GM19035 (cell line): ENCODE data around the gene RGSL1.

Source experiments
- ATAC-seq: cut with Tn5 transposase; IDR thresholded peaks from one replicate; pipeline ENCODE4 v1.9.1; 2021; ENCODE audit not compliant: unreplicated experiment

Gene RGSL1

DNA sequence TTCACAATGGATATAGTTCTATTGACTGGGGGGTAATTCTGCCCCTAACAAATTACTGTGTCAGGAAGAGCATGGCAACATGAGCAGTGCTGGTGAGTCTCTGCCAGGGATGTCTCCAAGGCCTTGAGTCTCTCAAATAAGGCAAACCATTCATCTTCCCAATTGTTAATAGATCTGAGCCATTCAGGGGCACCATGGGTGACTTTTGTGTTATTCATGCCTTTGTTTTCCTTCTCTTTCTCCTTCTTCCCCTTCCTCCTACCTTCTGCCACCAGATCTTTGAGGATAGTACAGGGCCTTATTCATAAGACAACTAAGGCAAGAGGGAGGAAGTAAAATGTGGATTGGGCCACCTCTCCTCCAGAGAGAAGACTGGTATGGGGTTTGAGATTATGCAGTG, at the start of gene RGSL1:
TSS of gene RGSL1 (plus strand) at position 60 of the 400 bp plus-strand sequence. CDS start at position 80, 20 bp downstream.
- ATAC-seq, result no peak

DNA sequence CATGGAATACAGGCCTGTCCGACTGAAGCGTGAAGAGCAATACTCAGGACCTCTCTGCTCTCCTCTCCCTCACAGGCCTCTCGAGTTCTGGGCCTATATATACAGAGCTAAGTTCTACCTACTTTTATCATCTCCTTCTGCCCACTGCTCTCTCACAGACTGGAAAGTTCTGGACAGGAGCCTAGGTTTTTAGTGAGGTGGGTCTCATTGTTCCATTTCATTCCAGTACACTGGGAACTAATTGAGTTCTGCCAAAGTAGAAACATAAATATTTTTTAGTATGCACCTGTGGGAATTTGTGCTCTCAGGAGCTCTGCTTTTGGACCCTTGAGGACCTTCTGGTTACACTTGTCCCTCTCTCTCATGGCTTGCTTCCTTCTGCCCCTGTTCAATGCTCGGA, 49.4 kb upstream of the RGSL1 start, which contains the start of gene TEDDM1:
TSS of gene TEDDM1 (minus strand) at position 101 of the 400 bp plus-strand sequence. CDS start 182 bp downstream, outside the sequence.
- ATAC-seq, result no peak

DNA sequence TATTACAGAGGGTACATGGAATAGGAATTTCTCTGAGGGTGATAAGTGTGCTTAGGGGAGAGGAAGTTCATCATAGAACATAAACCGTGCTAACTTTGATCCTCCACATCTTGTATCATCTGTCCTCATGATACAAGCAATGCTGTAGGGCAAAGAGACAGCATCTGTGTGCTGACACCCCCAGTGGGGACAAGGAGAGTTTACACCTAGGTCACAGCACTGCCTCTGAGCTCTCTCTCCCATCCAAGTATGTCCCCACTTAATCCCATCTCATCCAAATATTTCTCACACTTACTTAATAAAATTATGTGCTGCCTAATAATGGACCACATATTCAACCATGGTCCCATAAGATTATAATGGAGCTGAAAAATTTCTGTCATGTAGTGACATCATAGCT, 45.2 kb upstream of the RGSL1 start:
- ATAC-seq, result no peak

DNA sequence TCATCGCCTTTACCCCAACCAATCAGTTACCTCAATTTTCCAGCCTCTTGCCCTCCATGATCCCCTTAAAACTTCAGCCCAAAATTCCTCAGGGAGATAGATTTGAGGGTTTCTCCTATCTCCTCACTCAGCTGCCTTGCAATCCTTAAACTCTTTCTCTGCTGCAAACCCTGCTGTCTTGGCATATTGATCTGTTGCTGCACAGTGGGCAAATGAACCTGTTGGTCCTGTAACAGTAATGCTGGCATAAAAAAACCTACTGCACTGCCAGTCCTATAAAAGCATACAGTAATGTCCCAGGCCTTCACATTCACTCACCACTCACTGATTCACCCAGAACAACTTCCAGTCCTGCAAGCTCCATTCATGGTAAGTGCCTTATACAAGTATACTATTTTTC, 44.4 kb upstream of the RGSL1 start:
- no peak for ATAC-seq

DNA sequence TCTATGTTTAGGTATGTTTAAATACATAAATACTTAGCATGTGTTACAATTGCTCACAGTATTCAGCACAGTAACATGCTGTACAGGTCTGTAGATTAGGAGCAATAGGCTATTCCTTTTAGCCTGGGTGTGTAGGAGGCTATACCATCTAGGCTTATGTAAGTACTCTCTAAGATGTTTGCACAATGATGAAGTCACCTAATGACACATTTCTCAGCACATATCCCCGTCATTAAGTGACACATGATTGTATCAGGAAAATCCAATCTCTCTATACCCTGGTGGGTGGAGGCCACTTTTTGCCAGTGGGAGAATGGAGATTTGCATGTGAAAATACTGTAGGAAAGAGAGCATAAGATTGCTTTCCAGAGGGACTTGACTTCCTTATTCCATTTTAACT, 43.9 kb upstream of the RGSL1 start:
- ATAC-seq, result no peak

DNA sequence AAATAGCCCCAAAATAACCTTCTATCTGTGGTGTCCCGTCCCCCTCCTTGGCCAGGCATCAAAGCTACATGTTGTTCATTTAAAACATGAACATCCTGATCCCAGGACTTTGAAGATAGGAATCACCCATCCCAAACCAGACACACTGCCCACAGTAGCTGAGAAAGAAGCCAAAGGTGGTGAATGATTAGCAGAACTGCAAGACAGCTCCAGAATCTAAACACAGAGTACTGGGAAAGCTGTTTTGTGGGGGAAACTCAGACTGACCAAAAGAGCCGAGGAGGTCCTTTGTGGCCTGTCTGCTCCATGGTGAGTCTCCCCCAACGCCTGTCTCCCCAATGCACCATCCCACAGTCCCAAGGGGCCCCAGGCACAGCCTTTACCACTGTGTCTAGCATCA, 42.2 kb upstream of the RGSL1 start:
- ATAC-seq, result no peak

DNA sequence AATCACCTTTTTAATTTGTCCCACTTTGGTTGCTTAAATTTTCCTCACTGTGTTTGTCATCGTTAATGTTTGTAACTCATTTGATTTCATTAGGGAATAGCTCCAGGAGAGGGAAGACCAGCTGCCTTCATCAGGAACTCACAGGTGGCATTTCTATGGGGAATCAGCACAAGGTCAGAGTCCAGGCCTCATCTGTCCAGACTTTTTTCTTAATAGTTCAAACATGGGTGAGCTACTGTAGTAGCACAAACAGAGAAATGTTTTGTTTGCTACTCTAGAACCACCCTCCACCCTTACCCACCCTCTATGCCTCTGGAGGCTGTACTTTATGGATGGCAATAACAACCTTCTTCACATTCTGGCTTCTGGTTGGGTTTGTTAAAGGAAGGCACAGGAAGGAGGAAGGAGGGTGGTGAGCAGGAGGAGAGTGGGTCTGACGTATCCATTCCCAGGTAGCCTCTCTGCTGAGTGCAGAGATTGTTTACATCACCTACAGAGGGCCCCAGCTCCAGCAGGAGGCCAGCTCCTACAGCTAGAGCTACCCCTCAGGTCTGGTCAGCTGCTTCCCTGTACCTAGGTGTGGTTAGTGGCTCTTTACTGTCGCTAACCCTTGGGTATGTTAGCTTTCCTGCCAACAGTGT, 41.4 kb upstream of the RGSL1 start:
- ATAC-seq, result no peak

DNA sequence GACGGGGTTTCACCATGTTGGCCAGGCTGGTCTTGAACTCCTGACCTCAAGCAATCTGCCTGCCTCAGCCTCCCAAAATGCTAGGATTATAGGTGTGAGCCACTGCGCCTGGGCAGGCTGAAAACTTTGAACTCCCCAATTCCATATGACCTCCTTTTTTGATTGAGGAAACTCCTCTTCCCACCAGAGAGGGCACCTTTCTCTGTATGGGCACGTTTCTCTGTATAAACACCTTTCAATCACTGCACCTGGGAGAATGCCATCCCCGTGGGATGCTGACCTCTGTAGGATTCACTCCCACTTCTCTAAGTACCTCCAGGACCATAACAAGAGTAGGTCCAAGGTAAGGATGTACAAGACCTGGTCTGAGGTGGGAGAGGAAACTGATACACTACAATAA, 39.8 kb upstream of the RGSL1 start:
- ATAC-seq, result no peak

DNA sequence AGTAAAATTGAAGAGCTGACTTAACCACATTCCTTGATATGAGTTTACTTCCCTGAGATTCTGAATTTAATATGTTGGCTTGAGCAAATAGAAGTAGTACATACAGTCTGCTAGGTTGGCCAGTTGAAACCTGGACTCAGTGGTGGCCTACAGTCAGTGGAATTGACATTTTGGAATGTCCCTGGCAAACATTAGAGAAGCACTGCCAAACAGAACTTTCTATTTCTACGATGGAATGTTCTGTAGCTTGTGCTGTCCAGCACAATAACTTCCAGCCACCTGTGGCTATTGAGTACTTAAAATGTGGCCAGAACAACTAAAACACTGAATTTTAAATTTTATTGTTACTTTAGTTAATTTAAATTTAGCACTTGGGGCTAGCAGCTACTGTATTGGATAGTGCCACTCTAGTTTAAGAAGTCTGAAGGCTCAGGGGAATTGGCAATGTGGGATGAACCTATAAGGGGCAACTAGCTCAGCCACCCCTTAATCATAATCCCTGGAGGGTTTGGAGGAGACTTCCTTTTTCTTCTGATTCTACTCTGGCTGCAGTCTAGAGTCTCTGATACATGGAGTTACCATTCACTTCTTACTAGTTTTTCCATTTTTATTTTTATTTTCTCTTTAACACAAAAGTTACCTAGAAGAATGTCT, 39.2 kb upstream of the RGSL1 start:
- ATAC-seq, result no peak

DNA sequence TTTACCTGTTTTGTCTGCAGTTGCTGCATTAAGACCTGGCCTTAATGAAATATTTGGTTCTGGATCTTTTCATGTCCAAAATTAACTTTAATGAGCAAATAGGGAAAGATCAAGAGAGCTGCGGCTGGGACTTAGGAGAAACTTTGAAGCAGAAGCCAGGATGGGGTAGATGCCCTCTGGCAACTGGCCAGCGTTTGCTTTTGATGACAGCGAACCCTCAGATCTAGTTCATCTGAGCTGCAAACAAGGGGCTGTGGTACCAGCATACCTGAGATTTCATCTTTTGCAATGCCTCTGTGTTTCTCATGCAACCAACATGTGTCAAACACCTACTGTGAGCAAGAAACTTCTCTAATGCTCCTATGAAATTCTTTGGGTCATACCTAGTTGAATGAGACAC, 36.5 kb upstream of the RGSL1 start:
- no peak for ATAC-seq

DNA sequence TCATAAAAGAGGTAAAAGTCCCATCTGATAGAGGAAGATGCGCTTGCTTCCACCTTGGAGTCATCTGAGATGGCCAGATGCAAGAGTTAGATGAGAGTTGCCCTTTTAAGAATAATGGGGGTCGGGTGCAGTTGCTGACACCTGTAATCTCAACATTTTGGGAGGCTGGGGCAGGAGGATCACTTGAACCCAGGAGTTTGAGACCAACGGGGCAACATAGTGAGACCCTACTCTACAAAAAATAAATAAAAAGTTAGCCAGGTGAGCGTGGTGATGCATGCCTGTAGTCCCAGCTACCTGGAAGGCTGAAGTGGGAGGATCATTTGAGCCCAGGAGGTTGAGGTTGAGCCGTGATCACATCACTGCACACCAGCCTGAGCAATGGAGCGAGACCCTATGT, 36.0 kb upstream of the RGSL1 start:
- no peak for ATAC-seq

DNA sequence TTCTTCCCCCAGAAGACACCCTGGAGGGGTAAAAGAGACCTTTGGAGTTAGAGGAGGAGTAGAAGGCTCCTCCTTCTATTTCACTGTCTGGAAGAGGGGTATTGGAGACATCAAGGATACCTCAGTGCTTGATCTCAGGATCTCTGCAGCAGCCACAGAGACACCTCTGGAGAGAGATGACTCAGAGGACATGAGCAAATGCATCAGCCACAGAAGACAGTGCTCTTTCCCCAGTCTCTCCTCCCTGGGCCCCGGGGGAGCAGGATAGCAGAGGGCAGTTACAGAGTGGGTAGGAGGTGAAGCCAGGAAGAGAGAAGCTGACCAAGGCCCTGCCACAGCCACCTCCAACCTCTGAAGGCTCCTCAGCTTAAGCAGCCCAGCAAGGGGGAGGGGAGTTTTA, 34.2 kb upstream of the RGSL1 start:
- no peak for ATAC-seq

DNA sequence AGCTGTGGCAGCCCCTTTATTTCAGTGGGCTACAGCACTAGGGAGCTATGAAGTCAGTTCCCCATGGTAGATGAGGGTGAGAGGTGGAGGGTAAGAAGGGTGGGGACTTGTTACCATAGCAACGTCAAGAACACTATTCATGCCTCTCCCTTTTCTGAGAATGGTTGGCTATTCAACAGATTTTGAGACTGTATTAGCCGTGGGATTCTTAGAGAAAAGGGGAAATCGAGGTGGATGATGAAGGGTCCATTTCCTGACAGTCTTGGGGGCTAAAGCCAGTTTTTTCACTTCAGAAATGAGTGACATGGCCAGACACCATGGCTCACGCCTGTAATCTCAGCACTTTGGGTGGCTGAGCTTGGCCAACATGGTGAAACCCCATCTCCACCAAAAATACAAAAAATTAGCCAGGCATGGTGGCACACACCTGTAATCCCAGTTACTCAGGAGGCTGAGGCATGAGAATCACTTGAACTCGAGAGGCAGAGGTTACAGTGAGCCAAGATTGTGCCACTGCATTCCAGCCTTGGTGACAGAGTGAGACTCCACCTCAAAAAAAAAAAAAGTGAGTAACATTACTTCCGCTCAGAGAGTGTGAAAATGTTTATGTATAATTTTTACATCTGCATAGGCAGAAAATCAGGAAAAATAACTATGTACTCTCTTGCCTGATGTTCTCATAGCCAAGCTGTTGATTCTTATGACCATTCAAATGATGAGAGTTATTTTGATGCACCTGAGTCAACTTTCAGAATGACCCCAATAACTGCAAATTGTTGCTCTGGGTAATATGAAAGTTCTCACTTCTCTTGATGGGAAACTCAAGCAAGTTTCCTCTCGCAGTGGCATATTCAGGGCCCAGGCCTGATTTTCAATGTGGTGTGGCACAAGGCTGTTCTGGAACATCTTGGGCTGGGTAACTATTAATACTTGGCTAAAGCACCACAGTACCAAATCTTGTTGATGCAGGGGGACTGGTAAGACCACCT, 23.2 kb upstream of the RGSL1 start:
- peak; percentile 58 for ATAC-seq

DNA sequence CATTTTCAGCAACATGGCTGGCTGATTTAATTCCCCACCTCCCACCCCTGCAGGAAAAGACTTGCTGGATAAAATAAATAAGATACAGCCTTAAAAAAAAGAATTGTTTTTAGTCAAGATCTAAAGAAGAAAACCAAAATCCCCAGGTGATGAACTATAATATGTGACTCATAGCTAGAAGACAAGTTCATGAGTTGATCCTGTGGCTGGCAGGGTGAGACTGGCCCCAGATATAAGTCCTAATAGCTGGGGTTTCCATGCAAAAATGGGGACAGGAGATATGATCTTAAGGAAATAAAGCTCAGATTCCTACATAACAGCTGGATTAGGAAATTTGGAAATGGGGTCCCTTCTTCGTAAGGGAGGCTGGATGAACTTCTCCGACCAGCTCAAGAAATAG, 21.9 kb upstream of the RGSL1 start:
- no peak for ATAC-seq

DNA sequence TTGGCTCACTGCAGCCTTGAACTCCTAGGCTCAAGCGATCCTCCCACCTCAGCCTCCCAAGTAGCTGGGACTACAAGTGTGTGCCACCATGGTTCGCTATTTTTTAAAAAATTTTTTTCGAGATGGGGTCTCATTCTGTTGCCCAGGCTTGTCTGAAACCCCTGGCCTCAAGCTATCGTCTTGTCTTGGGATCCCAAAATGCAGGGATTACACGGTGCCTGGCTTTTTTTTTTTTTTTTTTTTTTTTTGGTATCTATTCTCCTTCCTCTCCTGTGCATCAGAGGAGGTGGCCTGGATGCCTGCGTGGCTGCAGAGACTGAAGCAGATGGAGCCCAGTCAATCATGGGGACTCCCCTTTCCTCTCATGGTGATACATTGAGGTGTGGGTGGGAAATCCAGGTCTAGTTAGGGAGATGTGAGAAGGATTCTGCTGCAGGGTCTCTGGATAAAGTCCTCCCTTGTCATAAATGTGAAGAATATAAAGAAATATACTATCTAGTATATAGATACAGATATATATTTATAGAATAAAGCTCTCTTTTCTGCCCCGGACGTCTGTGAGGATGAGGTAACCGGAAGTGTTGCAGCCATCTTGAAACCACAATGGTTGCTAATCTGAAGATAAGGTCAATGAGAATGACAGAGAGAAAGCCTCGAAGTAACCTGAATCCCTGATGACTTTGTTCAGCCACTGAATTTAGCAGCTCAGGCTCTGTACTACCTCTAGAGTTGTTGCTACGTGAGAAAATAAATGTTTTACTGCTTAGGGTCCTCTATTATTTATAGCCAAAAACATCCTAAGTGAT, 19.5 kb upstream of the RGSL1 start:
- ATAC-seq, result peak; percentile 46

DNA sequence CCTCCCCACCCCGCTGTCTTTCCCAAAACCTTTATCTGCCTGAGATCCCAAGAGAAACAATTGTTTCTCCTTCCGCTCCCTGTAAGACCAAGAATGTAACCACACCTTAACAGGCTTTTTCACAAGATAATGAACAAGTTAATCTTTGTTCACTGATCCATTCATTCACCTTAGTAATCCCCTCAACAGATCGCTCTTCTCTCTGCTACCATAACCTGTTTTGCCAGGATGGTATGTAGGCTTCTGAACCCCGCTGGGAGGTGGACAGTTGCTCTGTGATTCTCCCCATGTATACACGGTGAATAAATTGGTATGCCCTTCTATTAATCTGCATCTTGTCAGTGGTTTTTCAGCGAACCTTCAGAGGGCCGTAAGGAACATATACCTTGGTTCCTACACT, 18.7 kb upstream of the RGSL1 start:
- ATAC-seq, result no peak

DNA sequence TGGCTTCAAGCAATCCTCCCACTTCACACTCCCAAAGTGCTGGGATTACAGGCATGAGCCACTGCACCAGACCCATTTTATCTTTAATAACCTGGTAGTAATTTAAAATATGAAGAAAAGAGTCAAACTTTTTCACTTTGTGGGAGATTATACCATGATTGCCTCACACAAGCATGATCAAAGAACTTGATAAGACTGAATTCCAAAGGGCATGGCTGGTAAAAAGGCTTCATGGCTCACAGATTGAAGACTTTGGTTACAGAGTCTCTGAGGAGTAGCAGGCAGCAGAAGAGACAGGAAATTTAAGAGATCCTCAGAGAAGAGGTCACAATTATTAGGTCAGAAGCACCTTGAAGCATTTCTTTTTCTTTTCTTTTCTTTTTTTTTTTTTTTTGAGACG, 16.4 kb upstream of the RGSL1 start:
- no peak for ATAC-seq

DNA sequence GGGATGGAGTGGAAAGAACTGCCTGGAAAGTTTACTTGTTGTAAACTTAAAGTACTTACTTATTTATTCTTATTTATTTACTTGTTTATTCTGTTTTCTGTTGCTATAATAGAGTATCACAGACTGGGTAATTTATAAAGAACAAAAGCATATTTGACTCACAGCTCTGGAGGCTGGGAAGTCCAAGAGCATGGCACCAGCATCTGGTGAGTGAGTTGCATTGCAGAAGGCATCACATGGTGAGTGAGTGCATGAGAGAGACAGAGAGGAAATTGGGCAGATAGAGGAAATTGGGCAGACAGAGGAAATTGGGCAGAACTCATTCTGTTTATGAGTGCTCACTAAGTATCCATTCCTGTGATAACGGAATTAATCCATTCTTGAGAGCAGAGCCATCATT, 11.6 kb upstream of the RGSL1 start:
- no peak for ATAC-seq

DNA sequence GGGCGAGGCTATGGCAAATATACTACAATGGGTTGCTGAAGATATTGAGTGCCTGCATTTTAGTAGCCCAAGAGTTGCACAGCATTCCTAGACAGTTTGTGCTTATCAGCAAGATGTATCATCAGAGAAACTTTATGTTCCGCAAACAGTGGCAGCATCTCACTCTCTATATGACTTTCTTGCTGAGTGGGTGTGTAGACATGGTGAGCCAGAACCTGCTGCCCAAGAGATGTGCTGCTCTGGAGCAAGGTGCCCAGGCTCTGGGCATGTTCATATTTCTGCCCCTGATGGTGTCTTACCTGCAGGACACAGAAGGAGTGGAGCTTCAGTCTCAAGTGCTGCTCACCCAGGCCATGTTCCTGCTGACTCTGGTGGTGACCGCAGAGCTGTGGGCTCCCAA, 8.2 kb upstream of the RGSL1 start:
- ATAC-seq, result no peak

DNA sequence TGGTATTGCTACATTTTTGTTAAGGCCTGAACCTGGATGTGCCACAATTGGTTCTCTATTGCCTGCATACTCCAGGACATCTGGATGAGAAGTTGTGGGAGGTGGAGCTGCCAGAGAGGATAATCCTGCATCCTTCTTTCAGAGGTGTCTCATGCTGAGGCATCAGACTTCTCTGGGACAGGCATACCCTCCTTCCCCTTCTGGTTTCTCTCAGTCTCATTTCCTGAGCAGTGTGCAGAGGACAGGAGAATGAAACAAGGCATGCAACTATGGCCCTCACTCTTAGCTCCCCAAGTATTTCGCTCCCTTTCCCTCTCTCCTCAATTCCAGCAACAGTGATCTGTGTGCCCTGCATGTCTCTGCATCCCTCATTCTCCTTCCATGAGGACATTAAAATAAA, 7.6 kb upstream of the RGSL1 start:
- ATAC-seq, result no peak

DNA sequence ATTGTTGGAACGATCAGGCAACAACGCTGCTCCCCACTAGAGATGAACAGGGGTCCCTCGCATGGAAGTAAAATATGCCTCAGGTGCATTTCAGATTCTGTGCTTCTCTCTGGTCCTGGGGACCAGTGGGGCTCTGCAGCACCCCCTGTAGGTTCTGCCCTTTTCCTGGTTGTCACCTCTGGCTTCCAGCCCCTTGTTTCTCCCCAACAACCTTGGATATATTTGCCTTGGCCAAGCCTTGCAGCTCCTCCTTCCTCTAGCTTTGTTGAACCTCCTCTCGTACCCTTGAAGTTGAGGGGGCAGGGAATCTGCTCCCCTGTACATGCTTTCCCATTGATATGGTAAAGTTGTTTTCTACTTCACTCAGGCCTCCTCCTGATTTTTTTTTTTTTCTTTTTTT, 5.4 kb upstream of the RGSL1 start:
- ATAC-seq, result no peak
